A673 (cell line): ENCODE data around the gene TTLL7. TPM values are rescaled to one million over a fixed set of nuclear protein-coding genes. Genes with fewer than 3 reads are reported as not detected.

Experiments used
- BruUV-seq: library from RNA; stranded (reverse); fragments of 400-500 nt; replicated peaks from 2 replicates; lab custom pipeline; 2021; lab: Mats Ljungman, UMichigan
- CTCF ChIA-PET: fragments of 300-600 bp; sonication (Branson Sonifier 250); formaldehyde crosslinking; loops from one replicate; lab custom pipeline; 2022; ENCODE audit warnings: antibody characterized with exemption; lab: Charles Lee
- POLR2A ChIA-PET: fragments of 300-600 bp; sonication (Branson Sonifier 250); formaldehyde crosslinking; loops from one replicate; lab custom pipeline; 2022; ENCODE audit warnings: antibody characterized with exemption; ENCODE audit not compliant: low non-redundant PET; lab: Charles Lee
- DNase-seq: peaks from one replicate; pipeline ENCODE4 v3.0.0-alpha.2; 2015; ENCODE audit warnings: low spot score
- H3K27ac ChIP-seq: fragments of 200-600 bp; sonication (generic); 2 replicates; pipeline ENCODE4 v1.5.1; 2016; ENCODE audit warnings: mixed run types, low read depth, mild to moderate bottlenecking, mixed read lengths, antibody characterized with exemption, low read length; ENCODE audit not compliant: poor library complexity, severe bottlenecking
- H3K27me3 ChIP-seq: fragments of 200-600 bp; sonication (generic); replicated peaks from 2 replicates; pipeline ENCODE4 v1.6.1; 2017; ENCODE audit warnings: mixed run types, low read depth, mild to moderate bottlenecking, mixed read lengths, antibody characterized with exemption, low read length; ENCODE audit not compliant: insufficient read depth, poor library complexity
- H3K36me3 ChIP-seq: fragments of 200-600 bp; sonication (generic); 2 replicates; pipeline ENCODE4 v1.6.1; 2016; ENCODE audit warnings: mixed run types, mild to moderate bottlenecking, mixed read lengths, antibody characterized with exemption, low read length; ENCODE audit not compliant: insufficient read depth, poor library complexity, severe bottlenecking
- H3K4me1 ChIP-seq: fragments of 200-600 bp; sonication (generic); 2 replicates; pipeline ENCODE4 v1.6.1; 2017; ENCODE audit warnings: mixed run types, mild to moderate bottlenecking, mixed read lengths, antibody characterized with exemption, low read length; ENCODE audit not compliant: insufficient read depth, poor library complexity, severe bottlenecking
- H3K4me3 ChIP-seq: fragments of 200-600 bp; sonication (generic); 2 replicates; pipeline ENCODE4 v1.5.1; 2016; ENCODE audit warnings: low read depth, mixed run types, mild to moderate bottlenecking, mixed read lengths, low read length; ENCODE audit not compliant: poor library complexity, severe bottlenecking
- H3K9me3 ChIP-seq: fragments of 200-600 bp; sonication (generic); 2 replicates; pipeline ENCODE4 v1.6.1; 2016; ENCODE audit warnings: mixed run types, low read depth, mild to moderate bottlenecking, mixed read lengths, antibody characterized with exemption, low read length; ENCODE audit not compliant: poor library complexity, severe bottlenecking
- EZH2 ChIP-seq: fragments of 200-600 bp; sonication (generic); IDR thresholded peaks from 2 replicates; pipeline ENCODE4 v1.6.1; 2017; ENCODE audit warnings: borderline replicate concordance, low read depth, mild to moderate bottlenecking, mixed read lengths, antibody characterized with exemption, low read length; ENCODE audit not compliant: poor library complexity, severe bottlenecking
- intact Hi-C: fragments of 100-400 bp; cut with micrococcal nuclease; formaldehyde crosslinking; loops from one replicate; pipeline ENCODE4 v1.10.0; 2022; ENCODE audit not compliant: unreplicated experiment
- total RNA-seq: library from RNA; stranded (reverse); gene quantifications from 2 replicates; pipeline ENCODE4 v1.2.3, GENCODE V29; 2021
- TF ChIP-seq, protein P1 (sequence below): fragments of 300-800, 200-600 bp; sonication (generic); conservative IDR thresholded peaks from 2 replicates; pipeline ENCODE4 v1.5.1; 2017; ENCODE audit warnings: low read depth, mild to moderate bottlenecking, antibody characterized with exemption, low read length, moderate library complexity, mixed read lengths

Gene TTLL7
- total RNA-seq, 1 experiment from 2014 or later: 34.2 TPM

- intact Hi-C loops: no loop called here
- no peak overlapping the region for H3K27ac ChIP-seq
- no peak for TF ChIP-seq EZH2
- TF ChIP-seq, protein P1, sequence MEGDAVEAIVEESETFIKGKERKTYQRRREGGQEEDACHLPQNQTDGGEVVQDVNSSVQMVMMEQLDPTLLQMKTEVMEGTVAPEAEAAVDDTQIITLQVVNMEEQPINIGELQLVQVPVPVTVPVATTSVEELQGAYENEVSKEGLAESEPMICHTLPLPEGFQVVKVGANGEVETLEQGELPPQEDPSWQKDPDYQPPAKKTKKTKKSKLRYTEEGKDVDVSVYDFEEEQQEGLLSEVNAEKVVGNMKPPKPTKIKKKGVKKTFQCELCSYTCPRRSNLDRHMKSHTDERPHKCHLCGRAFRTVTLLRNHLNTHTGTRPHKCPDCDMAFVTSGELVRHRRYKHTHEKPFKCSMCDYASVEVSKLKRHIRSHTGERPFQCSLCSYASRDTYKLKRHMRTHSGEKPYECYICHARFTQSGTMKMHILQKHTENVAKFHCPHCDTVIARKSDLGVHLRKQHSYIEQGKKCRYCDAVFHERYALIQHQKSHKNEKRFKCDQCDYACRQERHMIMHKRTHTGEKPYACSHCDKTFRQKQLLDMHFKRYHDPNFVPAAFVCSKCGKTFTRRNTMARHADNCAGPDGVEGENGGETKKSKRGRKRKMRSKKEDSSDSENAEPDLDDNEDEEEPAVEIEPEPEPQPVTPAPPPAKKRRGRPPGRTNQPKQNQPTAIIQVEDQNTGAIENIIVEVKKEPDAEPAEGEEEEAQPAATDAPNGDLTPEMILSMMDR: no peak
- H3K9me3 ChIP-seq: no peaks in the 10 kb centered on the region
- no TSS peak for BruUV-seq
- H3K36me3 ChIP-seq: no peaks in the 10 kb centered on the region
- no peak overlapping the region for H3K4me3 ChIP-seq
- ChIA-PET POLR2A (no interaction called here), CTCF (no interaction called here)
- DNase-seq: no peak
- H3K27me3 ChIP-seq: no peaks in the 10 kb centered on the region
- peaks cover 20% of the 10 kb centered on the region for H3K4me1 ChIP-seq
These were observed 2.6 kb upstream of the TTLL7 start for GRCh38 chr1:84001501-84001900.

DNA sequence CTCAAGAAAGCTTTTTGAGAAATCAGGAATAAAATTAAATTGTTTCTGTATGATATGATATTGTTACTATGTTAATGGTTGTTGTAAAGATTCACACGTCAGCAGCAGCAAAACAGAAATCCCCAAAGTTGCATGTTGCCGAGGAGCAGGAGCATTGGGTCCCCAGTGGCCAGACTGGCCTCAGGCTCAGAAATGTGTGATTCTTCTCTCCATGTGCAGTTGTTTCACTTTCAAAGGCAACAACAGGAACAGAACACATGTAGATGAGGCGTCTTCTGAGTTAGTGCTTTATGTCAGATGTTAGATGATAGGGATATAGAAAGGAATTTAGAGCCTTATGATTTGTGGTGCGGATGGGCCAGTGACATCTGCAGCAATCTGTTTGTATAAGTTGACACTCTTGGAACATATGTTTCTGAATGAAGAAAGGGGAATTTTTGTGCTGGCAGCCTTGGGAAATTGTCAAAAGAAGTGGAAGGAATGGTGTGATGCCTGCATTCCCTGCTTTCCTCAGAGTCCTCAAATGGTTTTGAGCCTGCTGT is 2.1 kb upstream of the TTLL7 start:
- intact Hi-C loops: no loop called here
- H3K27me3 ChIP-seq: no peaks in the 10 kb centered on the region
- H3K36me3 ChIP-seq: no peaks in the 10 kb centered on the region
- CTCF ChIA-PET: no interaction called here
- TF ChIP-seq, protein P1: no peak
- no peak for TF ChIP-seq EZH2
- H3K27ac ChIP-seq: no peak overlapping the region
- no TSS peak for BruUV-seq
- no peak for DNase-seq
- no peaks in the 10 kb centered on the region for H3K9me3 ChIP-seq
- H3K4me1 ChIP-seq: peaks cover 25% of the 10 kb centered on the region
- POLR2A ChIA-PET: no interaction called here
- no peak overlapping the region for H3K4me3 ChIP-seq

DNA sequence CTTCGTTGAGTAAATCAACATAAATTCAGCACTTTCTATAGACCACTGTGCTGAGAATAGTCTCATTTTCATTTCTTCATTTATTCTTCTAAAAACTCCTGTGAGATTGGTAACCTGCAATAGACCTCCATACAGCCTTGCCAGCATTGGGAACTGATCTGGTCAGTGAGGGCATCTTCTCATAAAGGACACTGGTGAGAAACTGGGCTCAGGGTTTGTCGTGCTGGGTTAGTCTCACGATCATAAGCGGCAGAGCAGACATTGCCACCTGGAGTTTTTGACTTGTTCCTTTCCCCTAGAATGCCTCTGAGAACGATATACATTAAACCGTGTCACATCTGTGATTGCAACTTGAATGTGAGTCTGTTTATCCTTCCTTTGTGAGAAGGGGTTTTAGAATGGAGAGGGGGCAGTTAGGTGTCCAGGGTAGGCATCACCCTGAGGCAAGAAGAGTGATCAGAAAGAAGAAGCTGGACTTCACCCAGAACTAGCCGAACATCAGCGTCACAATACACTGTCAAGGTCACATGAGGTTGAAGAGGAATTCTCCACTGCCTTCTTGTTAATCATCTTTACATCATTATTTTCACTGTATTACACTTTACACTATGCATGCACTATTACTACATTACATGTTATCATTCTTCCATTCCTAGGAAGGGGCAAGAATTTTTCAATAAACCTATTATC is 1.4 kb upstream of the TTLL7 start:
- Histone ChIP-seq H3K36me3 (no peaks in the 10 kb centered on the region), H3K9me3 (no peaks in the 10 kb centered on the region), H3K27me3 (no peaks in the 10 kb centered on the region), H3K27ac (no peak overlapping the region), H3K4me1 (peaks cover 27% of the 10 kb centered on the region), H3K4me3 (no peak overlapping the region)
- ChIA-PET POLR2A (no interaction called here), CTCF (no interaction called here)
- intact Hi-C loops: no loop called here
- BruUV-seq: no TSS peak
- no peak for TF ChIP-seq EZH2
- TF ChIP-seq, protein P1: no peak
- no peak for DNase-seq
